Uterus (tissue), 2 donors: ENCODE results near the gene B9D2.

ENCODE experiments used
- POLR2A ChIP-seq, 2 donors: fragments of 450-650 bp; IDR thresholded peaks; one replicate each; pipeline ENCODE4 v1.6.1; 2016; ENCODE audit warnings: antibody characterized with exemption in 2 of 2, mild to moderate bottlenecking in 1 of 2, moderate library complexity in 1 of 2
- TF ChIP-seq, protein P1 (sequence below), 4 experiments: fragments of 200-600 bp in 2 of 4; fragments of 450-650 bp in 2 of 4; sonication (generic) in 2 of 4; IDR thresholded peaks; one replicate each; pipeline ENCODE4 v1.5.1; 2016 to 2019; ENCODE audit warnings: antibody characterized with exemption in 4 of 4, mild to moderate bottlenecking in 2 of 4, moderate library complexity in 1 of 4

DNA sequence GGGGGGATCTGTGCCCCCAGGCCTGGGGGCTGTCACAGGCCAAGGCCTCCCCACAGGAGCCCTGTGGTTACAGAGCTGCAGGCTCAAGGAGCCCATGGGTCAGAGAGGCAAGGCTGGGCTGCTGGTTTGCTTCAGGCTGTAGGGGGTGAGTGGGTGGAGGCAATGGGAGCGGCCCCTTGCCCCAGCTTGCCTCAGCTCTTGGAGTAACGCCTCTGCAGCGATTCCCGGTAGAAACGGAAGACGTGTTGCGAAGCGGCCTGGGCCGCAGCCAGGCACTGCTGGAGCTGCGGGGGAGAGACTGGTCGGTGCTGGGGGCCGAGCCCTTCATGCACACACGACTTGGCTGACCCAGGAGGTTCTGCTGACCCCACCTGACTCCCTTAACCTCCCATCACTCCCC lies 22.5 kb upstream of the B9D2 start:
- TF ChIP-seq, protein P1, sequence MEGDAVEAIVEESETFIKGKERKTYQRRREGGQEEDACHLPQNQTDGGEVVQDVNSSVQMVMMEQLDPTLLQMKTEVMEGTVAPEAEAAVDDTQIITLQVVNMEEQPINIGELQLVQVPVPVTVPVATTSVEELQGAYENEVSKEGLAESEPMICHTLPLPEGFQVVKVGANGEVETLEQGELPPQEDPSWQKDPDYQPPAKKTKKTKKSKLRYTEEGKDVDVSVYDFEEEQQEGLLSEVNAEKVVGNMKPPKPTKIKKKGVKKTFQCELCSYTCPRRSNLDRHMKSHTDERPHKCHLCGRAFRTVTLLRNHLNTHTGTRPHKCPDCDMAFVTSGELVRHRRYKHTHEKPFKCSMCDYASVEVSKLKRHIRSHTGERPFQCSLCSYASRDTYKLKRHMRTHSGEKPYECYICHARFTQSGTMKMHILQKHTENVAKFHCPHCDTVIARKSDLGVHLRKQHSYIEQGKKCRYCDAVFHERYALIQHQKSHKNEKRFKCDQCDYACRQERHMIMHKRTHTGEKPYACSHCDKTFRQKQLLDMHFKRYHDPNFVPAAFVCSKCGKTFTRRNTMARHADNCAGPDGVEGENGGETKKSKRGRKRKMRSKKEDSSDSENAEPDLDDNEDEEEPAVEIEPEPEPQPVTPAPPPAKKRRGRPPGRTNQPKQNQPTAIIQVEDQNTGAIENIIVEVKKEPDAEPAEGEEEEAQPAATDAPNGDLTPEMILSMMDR (IDR thresholded peaks at IDR 0.05), result no peak
- no peak for TF ChIP-seq POLR2A (IDR thresholded peaks at IDR 0.05)
